ENCODE measurements around the gene MYO1A.

DNA sequence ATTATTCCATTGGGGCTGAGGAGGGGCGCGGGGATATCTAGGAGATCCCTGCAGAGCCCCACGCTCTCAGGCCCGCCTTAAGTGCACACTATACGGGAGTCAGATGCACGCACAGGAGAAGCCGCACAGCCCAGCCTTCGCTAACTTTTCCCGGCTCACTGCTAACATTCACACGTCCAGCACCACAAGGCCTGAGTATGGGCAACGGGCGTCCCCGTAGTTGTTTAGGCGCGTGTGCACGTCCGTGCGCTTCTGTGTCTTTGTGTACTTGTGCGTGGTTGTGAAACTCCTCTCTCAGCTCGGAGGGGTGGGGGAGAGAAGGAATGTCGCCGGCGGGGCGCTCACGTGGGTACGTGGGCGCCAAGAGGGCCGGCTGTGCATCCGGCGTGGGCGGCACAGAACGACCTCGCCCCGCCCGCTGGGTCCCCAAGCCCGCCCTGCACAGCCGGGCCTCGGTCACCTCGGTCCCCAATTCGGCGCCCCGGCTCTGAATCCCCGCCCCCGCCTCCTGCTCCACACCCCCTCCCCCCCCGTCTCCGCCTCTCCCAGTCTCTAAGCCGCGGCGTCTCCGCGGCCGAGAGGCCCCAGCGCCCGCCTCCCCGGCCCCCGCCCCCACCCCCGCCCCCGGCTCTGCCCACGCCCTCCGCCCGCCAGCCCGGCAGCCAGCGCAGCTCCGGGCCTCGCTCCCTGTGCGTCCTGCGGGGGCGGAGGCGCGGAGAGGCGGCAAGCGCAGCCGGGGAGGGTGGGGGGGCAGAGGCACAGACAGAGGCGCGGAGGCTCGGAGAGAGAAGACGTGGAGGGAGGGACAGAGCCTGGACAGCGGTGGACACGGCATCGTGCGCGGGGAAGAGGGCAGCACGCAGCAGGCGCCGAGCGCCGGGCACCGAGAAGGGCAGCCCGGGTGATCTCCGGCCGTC lies 38.7 kb upstream of the MYO1A start, which contains the start of gene NAB2:
- TF ChIP-seq, protein P1, sequence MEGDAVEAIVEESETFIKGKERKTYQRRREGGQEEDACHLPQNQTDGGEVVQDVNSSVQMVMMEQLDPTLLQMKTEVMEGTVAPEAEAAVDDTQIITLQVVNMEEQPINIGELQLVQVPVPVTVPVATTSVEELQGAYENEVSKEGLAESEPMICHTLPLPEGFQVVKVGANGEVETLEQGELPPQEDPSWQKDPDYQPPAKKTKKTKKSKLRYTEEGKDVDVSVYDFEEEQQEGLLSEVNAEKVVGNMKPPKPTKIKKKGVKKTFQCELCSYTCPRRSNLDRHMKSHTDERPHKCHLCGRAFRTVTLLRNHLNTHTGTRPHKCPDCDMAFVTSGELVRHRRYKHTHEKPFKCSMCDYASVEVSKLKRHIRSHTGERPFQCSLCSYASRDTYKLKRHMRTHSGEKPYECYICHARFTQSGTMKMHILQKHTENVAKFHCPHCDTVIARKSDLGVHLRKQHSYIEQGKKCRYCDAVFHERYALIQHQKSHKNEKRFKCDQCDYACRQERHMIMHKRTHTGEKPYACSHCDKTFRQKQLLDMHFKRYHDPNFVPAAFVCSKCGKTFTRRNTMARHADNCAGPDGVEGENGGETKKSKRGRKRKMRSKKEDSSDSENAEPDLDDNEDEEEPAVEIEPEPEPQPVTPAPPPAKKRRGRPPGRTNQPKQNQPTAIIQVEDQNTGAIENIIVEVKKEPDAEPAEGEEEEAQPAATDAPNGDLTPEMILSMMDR (IDR thresholded peaks at IDR 0.05) = peak in 3 of 6 experiments; percentile 5 to 10 (median 5)
- peak in 3 of 4 donors; percentile 65 to 88 (median 71) for TF ChIP-seq POLR2A (IDR thresholded peaks at IDR 0.05)
